Bronchial epithelial cell (primary cell): ENCODE measurements around the gene FOXA1. TPM values are rescaled to one million over a fixed set of nuclear protein-coding genes. Genes with fewer than 3 reads are reported as not detected.

Experiments
- DNase-seq: peaks from one replicate; pipeline ENCODE4 v3.0.0-alpha.2; 2010; ENCODE audit warnings: low read depth
- FAIRE-seq: peaks from 2 replicates; lab custom pipeline; 2011; peaks lifted over from hg19 to GRCh38; lab: Jason Lieb, UNC
- H3K27me3 ChIP-seq: 2 replicates; pipeline ENCODE4 v1.5.1; 2011; ENCODE audit warnings: low read length; ENCODE audit not compliant: control insufficient read depth, insufficient read depth
- H3K36me3 ChIP-seq: 2 replicates; pipeline ENCODE4 v1.5.1; 2011; ENCODE audit warnings: low read length; ENCODE audit not compliant: control insufficient read depth, insufficient read depth
- H3K4me3 ChIP-seq: 2 replicates; pipeline ENCODE4 v1.5.1; 2011; ENCODE audit warnings: mild to moderate bottlenecking, low read depth, low read length, control low read depth
- total RNA-seq: library from RNA; depleted of rRNA; stranded (reverse); fragments of >200 nt; gene quantifications from 2 replicates; pipeline ENCODE4 v1.2.1, GENCODE V29; 2014
- TF ChIP-seq, protein P1 (sequence below): IDR thresholded peaks from 2 replicates; pipeline ENCODE4 v1.5.1; 2011; ENCODE audit warnings: mild to moderate bottlenecking, moderate library complexity, low read length, control low read depth, inconsistent platforms; ENCODE audit not compliant: insufficient read depth, severe bottlenecking

FOXA1 gene
- total RNA-seq, 1 donor from 2014 or later: 5.3 TPM

DNA sequence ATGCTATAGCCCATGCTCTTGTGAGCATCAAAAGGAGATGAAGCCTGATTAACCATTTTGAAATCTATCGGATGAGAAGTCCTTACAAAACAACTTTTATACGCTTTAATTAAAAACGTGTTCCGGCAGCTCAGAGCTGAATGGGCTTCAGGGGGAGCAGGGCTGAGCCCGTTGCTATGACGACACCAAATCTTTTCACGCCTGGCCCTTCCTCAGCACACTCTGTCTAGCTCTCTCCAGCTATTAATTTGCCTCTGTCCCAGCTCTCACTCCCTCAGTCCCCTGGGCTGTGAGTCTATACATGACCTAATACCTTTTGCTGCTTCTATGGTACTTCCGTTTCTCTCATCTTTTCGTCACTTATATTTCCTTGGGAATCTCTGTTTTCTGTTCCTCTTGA is 15.8 kb downstream of the FOXA1 start:
- no peaks in the 10 kb centered on the region for H3K36me3 ChIP-seq
- no peaks in the 10 kb centered on the region for H3K27me3 ChIP-seq
- DNase-seq (peak; percentile 20), FAIRE-seq (no peak)
- TF ChIP-seq, protein P1, sequence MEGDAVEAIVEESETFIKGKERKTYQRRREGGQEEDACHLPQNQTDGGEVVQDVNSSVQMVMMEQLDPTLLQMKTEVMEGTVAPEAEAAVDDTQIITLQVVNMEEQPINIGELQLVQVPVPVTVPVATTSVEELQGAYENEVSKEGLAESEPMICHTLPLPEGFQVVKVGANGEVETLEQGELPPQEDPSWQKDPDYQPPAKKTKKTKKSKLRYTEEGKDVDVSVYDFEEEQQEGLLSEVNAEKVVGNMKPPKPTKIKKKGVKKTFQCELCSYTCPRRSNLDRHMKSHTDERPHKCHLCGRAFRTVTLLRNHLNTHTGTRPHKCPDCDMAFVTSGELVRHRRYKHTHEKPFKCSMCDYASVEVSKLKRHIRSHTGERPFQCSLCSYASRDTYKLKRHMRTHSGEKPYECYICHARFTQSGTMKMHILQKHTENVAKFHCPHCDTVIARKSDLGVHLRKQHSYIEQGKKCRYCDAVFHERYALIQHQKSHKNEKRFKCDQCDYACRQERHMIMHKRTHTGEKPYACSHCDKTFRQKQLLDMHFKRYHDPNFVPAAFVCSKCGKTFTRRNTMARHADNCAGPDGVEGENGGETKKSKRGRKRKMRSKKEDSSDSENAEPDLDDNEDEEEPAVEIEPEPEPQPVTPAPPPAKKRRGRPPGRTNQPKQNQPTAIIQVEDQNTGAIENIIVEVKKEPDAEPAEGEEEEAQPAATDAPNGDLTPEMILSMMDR: no peak
- H3K4me3 ChIP-seq: no peak overlapping the region

DNA sequence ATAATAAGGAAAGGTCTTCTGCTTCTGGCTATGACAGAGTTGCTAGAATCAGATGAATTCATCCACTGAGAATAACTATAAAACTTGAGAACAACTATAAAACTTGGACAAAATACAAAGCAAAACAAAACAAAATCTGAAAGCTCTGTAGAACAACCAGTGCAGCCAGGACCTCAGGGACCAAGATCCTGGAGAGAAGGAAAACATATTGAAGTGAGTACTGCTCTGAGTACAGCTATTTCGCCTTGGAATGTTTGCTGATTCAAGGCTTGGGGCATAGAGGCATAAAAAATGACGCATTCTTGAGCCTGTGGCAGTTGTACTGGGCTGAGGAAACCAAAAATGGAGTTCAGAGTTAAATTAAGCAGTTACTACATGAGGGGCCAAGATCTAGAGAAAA is 21.7 kb downstream of the FOXA1 start:
- DNase-seq: no peak
- FAIRE-seq: no peak
- Histone ChIP-seq H3K27me3 (no peaks in the 10 kb centered on the region), H3K4me3 (no peak overlapping the region), H3K36me3 (no peaks in the 10 kb centered on the region)
- TF ChIP-seq, protein P1: no peak

DNA sequence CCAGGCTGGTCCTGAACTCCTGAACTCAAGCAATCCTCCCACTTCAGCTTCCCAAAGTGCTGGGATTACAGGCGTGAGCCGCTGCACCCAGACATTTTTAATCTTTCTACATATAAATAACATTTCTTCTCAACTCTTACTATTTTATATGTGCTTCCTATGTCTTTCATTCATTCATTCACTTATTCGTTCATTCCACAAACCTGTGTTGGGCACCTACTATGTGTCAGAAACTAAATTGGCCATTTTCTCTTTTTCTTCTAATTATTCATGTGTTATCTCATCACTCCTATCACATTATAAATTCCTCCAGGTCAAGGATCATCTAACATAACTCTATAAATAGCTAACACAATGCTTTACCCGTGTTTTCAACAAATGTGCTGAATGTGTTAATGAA is 23.7 kb downstream of the FOXA1 start:
- TF ChIP-seq, protein P1: no peak
- Histone ChIP-seq H3K36me3 (no peaks in the 10 kb centered on the region), H3K27me3 (no peaks in the 10 kb centered on the region), H3K4me3 (no peak overlapping the region)
- DNase-seq: no peak
- no peak for FAIRE-seq

DNA sequence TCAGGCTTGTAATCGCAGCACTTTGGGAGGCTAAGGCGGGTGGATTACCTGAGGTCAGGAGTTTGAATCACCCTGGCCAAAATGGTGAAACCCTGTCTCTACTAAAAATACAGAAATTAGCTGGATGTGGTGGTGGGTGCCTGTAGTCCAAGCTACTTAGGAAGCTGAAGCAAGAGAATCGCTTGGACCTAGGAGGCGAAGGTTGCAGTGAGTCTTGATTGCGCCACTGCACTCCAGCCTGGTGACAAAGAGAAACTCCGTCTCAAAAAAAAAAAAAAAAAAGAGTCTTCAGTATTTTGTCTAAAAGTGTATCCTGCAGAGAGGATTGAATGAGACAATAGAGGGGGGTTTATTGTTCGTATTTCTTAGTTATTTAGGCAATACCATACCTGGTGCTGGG is 25.3 kb downstream of the FOXA1 start:
- Histone ChIP-seq H3K4me3 (no peak overlapping the region), H3K36me3 (no peaks in the 10 kb centered on the region), H3K27me3 (no peaks in the 10 kb centered on the region)
- TF ChIP-seq, protein P1: no peak
- DNase-seq: no peak
- FAIRE-seq: no peak

DNA sequence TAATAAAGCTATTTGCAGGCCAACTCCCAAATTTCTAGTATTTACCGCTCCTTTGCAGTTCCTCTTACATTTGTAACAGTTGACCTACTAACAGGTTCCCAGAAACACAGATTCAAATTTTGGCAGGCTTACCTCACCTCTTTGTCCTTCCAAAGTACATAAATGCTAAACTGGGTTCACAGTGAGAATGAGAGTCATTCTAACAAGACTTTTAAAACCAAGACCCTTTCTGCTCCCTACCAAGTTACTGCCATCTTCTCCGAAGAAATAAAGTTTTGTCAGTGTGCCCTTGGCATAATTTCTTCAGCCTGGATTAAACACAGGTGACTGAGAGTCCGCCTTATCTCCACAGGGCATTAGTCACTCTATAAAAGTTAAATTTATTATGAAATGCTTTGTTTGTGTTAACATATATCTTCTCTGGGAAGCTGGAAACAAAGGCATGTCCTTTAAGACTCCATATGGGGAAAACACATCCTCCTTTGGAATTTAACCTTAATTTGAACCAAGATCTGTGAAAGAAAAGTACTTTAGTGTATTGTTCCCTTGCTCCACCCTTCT is 28.2 kb downstream of the FOXA1 start:
- no peak overlapping the region for H3K4me3 ChIP-seq
- DNase-seq (peak; percentile 56), FAIRE-seq (no peak)
- no peaks in the 10 kb centered on the region for H3K36me3 ChIP-seq
- no peaks in the 10 kb centered on the region for H3K27me3 ChIP-seq
- TF ChIP-seq, protein P1: no peak

DNA sequence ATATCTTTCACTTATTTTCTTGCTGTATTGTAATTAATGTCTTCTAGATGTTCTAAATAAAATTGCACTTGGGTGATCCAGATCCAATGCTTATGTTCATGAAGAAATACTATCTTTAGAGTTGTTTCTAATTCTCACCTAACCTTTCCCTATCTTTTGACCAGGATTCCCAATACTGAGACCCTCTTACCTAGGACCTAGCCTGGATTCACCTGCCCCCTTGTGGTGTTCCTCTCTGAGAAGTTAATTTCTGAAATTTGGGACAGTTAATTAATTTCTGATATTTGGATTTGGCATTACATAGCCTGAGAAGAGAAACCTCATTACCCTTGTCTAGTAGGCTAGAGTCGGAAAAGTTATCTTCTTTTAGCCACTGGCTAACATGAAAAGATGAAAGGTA is 29.5 kb downstream of the FOXA1 start:
- H3K27me3 ChIP-seq: no peaks in the 10 kb centered on the region
- no peak overlapping the region for H3K4me3 ChIP-seq
- DNase-seq: no peak
- no peak for FAIRE-seq
- TF ChIP-seq, protein P1: peak; percentile 10
- H3K36me3 ChIP-seq: no peaks in the 10 kb centered on the region
